Measurements from ENCODE around the gene TSSK1B.

DNA sequence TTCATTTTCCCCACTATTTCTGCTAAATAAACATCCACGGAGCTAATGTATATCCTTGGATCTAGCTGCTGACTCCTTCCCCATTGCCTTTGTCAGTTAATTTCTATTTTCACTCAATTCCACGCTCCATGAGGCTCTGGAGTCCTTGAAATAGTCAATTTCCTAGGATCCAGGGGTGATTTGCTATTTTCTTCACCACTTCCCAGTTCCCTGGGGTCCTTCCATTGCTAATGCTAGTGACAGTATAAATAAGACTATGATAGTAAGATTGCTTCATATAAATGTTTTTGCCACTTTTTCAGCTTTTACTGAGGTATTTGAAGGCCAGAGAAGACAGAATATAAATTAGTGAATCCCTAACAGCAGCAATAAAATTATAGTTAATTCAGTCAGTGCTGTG is 13.1 kb downstream of the TSSK1B start:
- TF ChIP-seq, protein P1, sequence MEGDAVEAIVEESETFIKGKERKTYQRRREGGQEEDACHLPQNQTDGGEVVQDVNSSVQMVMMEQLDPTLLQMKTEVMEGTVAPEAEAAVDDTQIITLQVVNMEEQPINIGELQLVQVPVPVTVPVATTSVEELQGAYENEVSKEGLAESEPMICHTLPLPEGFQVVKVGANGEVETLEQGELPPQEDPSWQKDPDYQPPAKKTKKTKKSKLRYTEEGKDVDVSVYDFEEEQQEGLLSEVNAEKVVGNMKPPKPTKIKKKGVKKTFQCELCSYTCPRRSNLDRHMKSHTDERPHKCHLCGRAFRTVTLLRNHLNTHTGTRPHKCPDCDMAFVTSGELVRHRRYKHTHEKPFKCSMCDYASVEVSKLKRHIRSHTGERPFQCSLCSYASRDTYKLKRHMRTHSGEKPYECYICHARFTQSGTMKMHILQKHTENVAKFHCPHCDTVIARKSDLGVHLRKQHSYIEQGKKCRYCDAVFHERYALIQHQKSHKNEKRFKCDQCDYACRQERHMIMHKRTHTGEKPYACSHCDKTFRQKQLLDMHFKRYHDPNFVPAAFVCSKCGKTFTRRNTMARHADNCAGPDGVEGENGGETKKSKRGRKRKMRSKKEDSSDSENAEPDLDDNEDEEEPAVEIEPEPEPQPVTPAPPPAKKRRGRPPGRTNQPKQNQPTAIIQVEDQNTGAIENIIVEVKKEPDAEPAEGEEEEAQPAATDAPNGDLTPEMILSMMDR (conservative IDR thresholded peaks at IDR 0.05; ENCODE audit: low read depth, low read length), result no peak
- TF ChIP-seq FOS (IDR thresholded peaks at IDR 0.05; ENCODE audit: low read depth, low read length) (no peak), RFX5 (IDR thresholded peaks at IDR 0.05; ENCODE audit: low read depth, low read length) (no peak), POLR2A (IDR thresholded peaks at IDR 0.05; ENCODE audit: low read depth, low read length) (no peak)
